HepG2 (cell line): ENCODE results near the gene FRMD4A.

ENCODE experiments used
- ATM ChIP-seq: fragments of 450-650 bp; IDR thresholded peaks from 2 replicates; pipeline ENCODE4 v1.7.1; 2017; ENCODE audit warnings: mild to moderate bottlenecking, borderline replicate concordance
- CTCF ChIP-seq: sonication (generic); formaldehyde crosslinking; IDR thresholded peaks from 2 replicates; pipeline ENCODE4 v1.5.0; 2020; ENCODE audit warnings: mild to moderate bottlenecking, missing genetic modification reagents, moderate library complexity
- MTA1 ChIP-seq: sonication (generic); formaldehyde crosslinking; IDR thresholded peaks from 2 replicates; pipeline ENCODE4 v1.4.0; 2020; ENCODE audit warnings: missing genetic modification reagents, mild to moderate bottlenecking, borderline replicate concordance
- MYC ChIP-seq: sonication (generic); formaldehyde crosslinking; IDR thresholded peaks from 2 replicates; pipeline ENCODE4 v1.9.0; 2021; ENCODE audit warnings: missing genetic modification reagents, borderline replicate concordance
- NCOR1 ChIP-seq: fragments of 200-600 bp; sonication (generic); IDR thresholded peaks from 2 replicates; pipeline ENCODE4 v1.7.0; 2017; ENCODE audit warnings: antibody characterized with exemption, low read length, borderline replicate concordance
- ZBTB20 ChIP-seq: sonication (generic); formaldehyde crosslinking; IDR thresholded peaks from 2 replicates; pipeline ENCODE4 v1.8.1; 2023; ENCODE audit warnings: missing genetic modification reagents, low read depth, mild to moderate bottlenecking, borderline replicate concordance
- ZNF776 ChIP-seq: sonication (generic); formaldehyde crosslinking; IDR thresholded peaks from 2 replicates; pipeline ENCODE4 v1.4.0; 2020; ENCODE audit warnings: mild to moderate bottlenecking, missing genetic modification reagents
- TF ChIP-seq, protein P1 (sequence below): sonication (generic); formaldehyde crosslinking; IDR thresholded peaks from 2 replicates; pipeline ENCODE4 v1.8.1; 2023; ENCODE audit warnings: missing genetic modification reagents, inconsistent platforms, borderline replicate concordance

DNA sequence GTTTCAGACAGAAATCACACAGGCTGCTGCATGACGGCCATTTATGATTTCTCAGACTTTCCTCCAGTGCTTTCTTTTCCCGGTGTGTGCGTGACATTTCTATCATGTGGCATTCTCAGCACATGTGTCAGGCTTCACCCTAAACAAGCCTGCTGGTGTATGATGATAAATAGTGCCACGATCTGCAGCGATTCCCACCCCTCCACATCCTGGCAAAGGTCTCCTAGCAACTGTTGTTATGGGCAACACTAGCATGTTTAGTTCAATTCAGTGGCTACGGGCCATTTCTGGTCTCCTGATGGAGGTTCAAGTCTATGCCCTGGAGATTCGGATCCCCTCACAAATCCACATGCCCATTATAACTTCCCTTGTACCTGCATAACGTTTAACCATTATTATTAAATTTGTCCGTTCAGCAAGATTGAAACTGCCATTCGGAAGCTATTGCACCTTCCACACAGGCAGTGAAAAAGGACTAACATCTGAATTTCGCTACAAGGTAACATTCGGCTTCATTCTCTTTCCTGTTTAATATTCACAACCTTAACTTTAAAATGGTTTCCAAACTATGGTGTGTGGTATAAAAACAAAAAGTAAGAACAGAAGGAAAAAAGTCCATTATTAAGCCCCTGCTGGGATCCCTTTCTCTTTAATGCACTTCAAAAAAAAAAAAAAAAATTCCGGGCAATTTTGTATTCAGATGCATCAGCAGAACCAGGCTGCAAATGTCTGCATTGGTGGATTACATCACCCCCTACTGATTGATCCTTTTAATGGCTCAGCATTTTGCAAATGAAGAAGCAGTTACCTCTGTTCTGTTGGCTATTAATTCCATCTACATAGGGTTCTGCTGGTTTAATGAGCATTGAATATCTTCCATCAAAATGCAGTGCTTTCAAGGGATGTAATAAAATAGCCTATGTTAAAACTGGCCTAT, 90.2 kb downstream of the FRMD4A start:
- no peak for TF ChIP-seq ZNF776
- TF ChIP-seq CTCF (CRISPR knock-in tag): no peak
- TF ChIP-seq ATM: no peak
- TF ChIP-seq ZBTB20: no peak
- no peak for TF ChIP-seq MTA1
- no peak for TF ChIP-seq MYC (CRISPR knock-in tag)
- TF ChIP-seq NCOR1: no peak
- TF ChIP-seq, protein P1, sequence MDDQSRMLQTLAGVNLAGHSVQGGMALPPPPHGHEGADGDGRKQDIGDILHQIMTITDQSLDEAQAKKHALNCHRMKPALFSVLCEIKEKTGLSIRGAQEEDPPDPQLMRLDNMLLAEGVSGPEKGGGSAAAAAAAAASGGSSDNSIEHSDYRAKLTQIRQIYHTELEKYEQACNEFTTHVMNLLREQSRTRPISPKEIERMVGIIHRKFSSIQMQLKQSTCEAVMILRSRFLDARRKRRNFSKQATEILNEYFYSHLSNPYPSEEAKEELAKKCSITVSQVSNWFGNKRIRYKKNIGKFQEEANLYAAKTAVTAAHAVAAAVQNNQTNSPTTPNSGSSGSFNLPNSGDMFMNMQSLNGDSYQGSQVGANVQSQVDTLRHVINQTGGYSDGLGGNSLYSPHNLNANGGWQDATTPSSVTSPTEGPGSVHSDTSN (CRISPR knock-in tag): no peak
